Cardiac muscle cell (in vitro differentiated cells and primary cell): ENCODE results near the gene GRXCR2. TPM values are rescaled to one million over a fixed set of nuclear protein-coding genes. Genes with fewer than 3 reads are reported as not detected.

Experiments
- DNase-seq, 2 donors: peaks; one replicate each; pipeline versions ENCODE4 v3.0.0 to v3.0.0-alpha.2; 2010 to 2017; ENCODE audit warnings: low read depth in 1 of 2, low spot score in 1 of 2
- H3K27ac ChIP-seq: fragments of 200-600 bp; sonication (generic); 2 replicates; pipeline ENCODE4 v1.5.1; 2016
- H3K27me3 ChIP-seq: fragments of 200-600 bp; sonication (generic); 2 replicates; pipeline ENCODE4 v1.6.0; 2016; ENCODE audit warnings: control low read depth
- H3K36me3 ChIP-seq: fragments of 200-600 bp; sonication (generic); 2 replicates; pipeline ENCODE4 v1.5.1; 2016; ENCODE audit warnings: control low read depth
- H3K4me1 ChIP-seq: fragments of 200-600 bp; sonication (generic); 2 replicates; pipeline ENCODE4 v1.8.1; 2017; ENCODE audit warnings: low read depth, mild to moderate bottlenecking, mixed run types
- H3K4me3 ChIP-seq: fragments of 200-600 bp; sonication (generic); 2 replicates; pipeline ENCODE4 v1.5.1; 2016; ENCODE audit warnings: mild to moderate bottlenecking
- H3K9me3 ChIP-seq: fragments of 200-600 bp; sonication (generic); 2 replicates; pipeline ENCODE4 v1.5.1; 2017; ENCODE audit warnings: low read depth, mild to moderate bottlenecking, control low read depth
- CTCF ChIP-seq: IDR thresholded peaks from 2 replicates; pipeline ENCODE4 v1.5.1; 2012; ENCODE audit warnings: low read depth, mild to moderate bottlenecking, low read length
- polyA plus RNA-seq: library from polyadenylated mRNA; unstranded; fragments of >200 nt; fragmentation: Nextera tagmentation; extraction: Ambion mirVana; gene quantifications from 2 replicates; pipeline ENCODE4 v1.2.1, GENCODE V29; 2016
- total RNA-seq: library from RNA; depleted of rRNA; stranded (reverse); fragments of >200 nt; gene quantifications from 2 replicates; pipeline ENCODE4 v1.2.3, GENCODE V29; 2016

GRXCR2 gene
- total and polyA plus RNA-seq, 2 experiments from 2014 or later = not detected

GRCh38 chr5:145856285-145856818 is 16.5 kb downstream of the GRXCR2 start:
- Histone ChIP-seq H3K27me3 (no peaks in the 10 kb centered on the region), H3K4me3 (no peak overlapping the region), H3K27ac (peak overlapping the region; percentile 81), H3K36me3 (no peaks in the 10 kb centered on the region), H3K9me3 (no peaks in the 10 kb centered on the region), H3K4me1 (peaks cover 20% of the 10 kb centered on the region)
- TF ChIP-seq CTCF = no peak
- peak; percentile 62 to 78 for DNase-seq

GRCh38 chr5:145855763-145856267 is 17.0 kb downstream of the GRXCR2 start:
- H3K27me3 ChIP-seq = no peaks in the 10 kb centered on the region
- H3K27ac ChIP-seq = peak overlapping the region; percentile 81
- H3K9me3 ChIP-seq = no peaks in the 10 kb centered on the region
- H3K4me3 ChIP-seq = no peak overlapping the region
- H3K4me1 ChIP-seq = peaks cover 20% of the 10 kb centered on the region
- no peaks in the 10 kb centered on the region for H3K36me3 ChIP-seq
- no peak for DNase-seq
- TF ChIP-seq CTCF = no peak

GRCh38 chr5:145854651-145855258 is 18.1 kb downstream of the GRXCR2 start:
- DNase-seq = peak in 1 of 2 donors; percentile 80
- Histone ChIP-seq H3K27me3 (no peaks in the 10 kb centered on the region), H3K4me1 (peaks cover 17% of the 10 kb centered on the region), H3K36me3 (no peaks in the 10 kb centered on the region), H3K27ac (no peak overlapping the region), H3K4me3 (no peak overlapping the region), H3K9me3 (no peaks in the 10 kb centered on the region)
- TF ChIP-seq CTCF = no peak

- no peak for TF ChIP-seq CTCF
- no peaks in the 10 kb centered on the region for H3K27me3 ChIP-seq
- no peak for DNase-seq
Observed at GRCh38 chr5:145853781-145854376, 18.9 kb downstream of the GRXCR2 start.

GRCh38 chr5:145852990-145853389 is 19.8 kb downstream of the GRXCR2 start:
- Histone ChIP-seq H3K4me1 (peaks cover 7% of the 10 kb centered on the region), H3K27ac (no peak overlapping the region), H3K4me3 (no peak overlapping the region), H3K9me3 (no peaks in the 10 kb centered on the region), H3K36me3 (no peaks in the 10 kb centered on the region), H3K27me3 (no peaks in the 10 kb centered on the region)
- DNase-seq = no peak
- no peak for TF ChIP-seq CTCF

More at GRCh38 chr5:145853781-145854376, 18.9 kb downstream of the GRXCR2 start:
- no peak overlapping the region for H3K4me3 ChIP-seq
- H3K27ac ChIP-seq = no peak overlapping the region
- no peaks in the 10 kb centered on the region for H3K36me3 ChIP-seq
- H3K9me3 ChIP-seq = no peaks in the 10 kb centered on the region
- peaks cover 8% of the 10 kb centered on the region for H3K4me1 ChIP-seq
